H1 (cell line): ENCODE results near the gene TBX21. TPM values are rescaled to one million over a fixed set of nuclear protein-coding genes. Genes with fewer than 3 reads are reported as not detected.
A peak's percentile ranks its signal among the peaks of the same experiment; 100 is the strongest.

ENCODE experiments used
- CTCF ChIA-PET: fragments of 300-600 bp; sonication (Branson Sonifier 250); formaldehyde crosslinking; loops from one replicate; lab custom pipeline; 2021; ENCODE audit not compliant: partially characterized antibody; lab: Charles Lee
- POLR2A ChIA-PET: fragments of 300-600 bp; sonication (Branson Sonifier 250); formaldehyde crosslinking; loops from one replicate; lab custom pipeline; 2021; ENCODE audit warnings: inconsistent platforms; ENCODE audit not compliant: partially characterized antibody; lab: Charles Lee
- DNase-seq, 2 experiments: peaks; one replicate each; pipeline versions ENCODE4 v3.0.0 to v3.0.0-alpha.2; 2010 to 2022; ENCODE audit warnings: low spot score in 2 of 2, low read depth in 1 of 2, mixed read lengths in 1 of 2
- FAIRE-seq: peaks from 2 replicates; lab custom pipeline; 2011; peaks lifted over from hg19 to GRCh38; lab: Jason Lieb, UNC
- H2AFZ ChIP-seq: 2 replicates; pipeline ENCODE4 v1.8.1; 2012; ENCODE audit warnings: low read length, inconsistent platforms
- H2AK5ac ChIP-seq: 2 replicates; pipeline ENCODE4 v1.6.1; 2013; ENCODE audit warnings: low read depth, low read length
- H2BK120ac ChIP-seq: replicated peaks from 2 replicates; pipeline ENCODE3; 2013; ENCODE audit warnings: low read depth, low read length, inconsistent platforms
- H2BK12ac ChIP-seq: 2 replicates; pipeline ENCODE4 v1.6.1; 2013; ENCODE audit warnings: low read depth, low read length
- H2BK15ac ChIP-seq: 2 replicates; pipeline ENCODE4 v1.6.1; 2013; ENCODE audit warnings: low read length
- H2BK20ac ChIP-seq: 2 replicates; pipeline ENCODE4 v1.6.1; 2013; ENCODE audit warnings: low read length
- H2BK5ac ChIP-seq: 2 replicates; pipeline ENCODE4 v1.6.1; 2013; ENCODE audit warnings: low read depth, low read length
- H3K14ac ChIP-seq: 2 replicates; pipeline ENCODE4 v1.6.1; 2013; ENCODE audit warnings: inconsistent platforms; ENCODE audit not compliant: insufficient read length
- H3K18ac ChIP-seq: 2 replicates; pipeline ENCODE4 v1.6.1; 2013; ENCODE audit warnings: low read length; ENCODE audit errors: extremely low read depth
- H3K23ac ChIP-seq: 2 replicates; pipeline ENCODE4 v1.6.1; 2013; ENCODE audit warnings: inconsistent platforms; ENCODE audit not compliant: insufficient read length
- H3K23me2 ChIP-seq: 2 replicates; pipeline ENCODE4 v1.6.1; 2013; ENCODE audit warnings: low read depth, low read length
- H3K27ac ChIP-seq: 2 replicates; pipeline ENCODE4 v1.6.1; 2011; ENCODE audit warnings: low read depth, low read length, inconsistent platforms
- H3K27me3 ChIP-seq, 4 experiments: replicated peaks in 1 of 4; 1 replicate in 1 of 4; 2 replicates in 3 of 4; pipeline versions ENCODE4 v1.6.1 to v1.8.1; 2011 to 2013; ENCODE audit warnings: low read length in 3 of 4, mild to moderate bottlenecking in 3 of 4, inconsistent platforms in 2 of 4, mixed read lengths in 2 of 4, moderate library complexity in 1 of 4; ENCODE audit not compliant: control insufficient read depth in 3 of 4, insufficient read depth in 3 of 4; ENCODE audit errors: extremely low read depth in 1 of 4
- H3K36me3 ChIP-seq, 4 experiments: 2 replicates each; pipeline versions ENCODE4 v1.6.1 to v1.8.1; 2011 to 2013; ENCODE audit warnings: mild to moderate bottlenecking in 4 of 4, low read length in 3 of 4, moderate library complexity in 2 of 4, control low read depth in 1 of 4, inconsistent platforms in 1 of 4; ENCODE audit not compliant: insufficient read depth in 4 of 4, control insufficient read depth in 2 of 4
- H3K4ac ChIP-seq: replicated peaks from 2 replicates; pipeline ENCODE3; 2013; ENCODE audit warnings: low read length, low read depth, mixed read lengths, inconsistent platforms; ENCODE audit not compliant: insufficient read length
- H3K4me1 ChIP-seq, 4 experiments: replicated peaks in 1 of 4; 1 replicate in 1 of 4; 2 replicates in 3 of 4; pipeline versions ENCODE4 v1.6.1 to v1.8.1; 2011 to 2013; ENCODE audit warnings: low read length in 3 of 4, inconsistent platforms in 2 of 4, mixed read lengths in 1 of 4; ENCODE audit not compliant: insufficient read depth in 4 of 4, control insufficient read depth in 3 of 4
- H3K4me2 ChIP-seq, 2 experiments: 2 replicates each; pipeline versions ENCODE4 v1.6.1 to v1.8.1; 2011 to 2013; ENCODE audit warnings: low read depth in 2 of 2, low read length in 2 of 2, control low read depth in 1 of 2, inconsistent platforms in 1 of 2, mild to moderate bottlenecking in 1 of 2; ENCODE audit not compliant: insufficient read depth in 1 of 2
- H3K4me3 ChIP-seq, 4 experiments: fragments of 200-600, 300-600 bp in 1 of 4; sonication (generic), shearing (Covaris generic), sonication (Bioruptor Twin) in 1 of 4; 2 replicates each; pipeline versions ENCODE4 v1.5.1 to v1.8.1; 2011 to 2016; ENCODE audit warnings: low read length in 4 of 4, low read depth in 3 of 4, control low read depth in 2 of 4, inconsistent platforms in 2 of 4, mild to moderate bottlenecking in 2 of 4, mixed read lengths in 1 of 4, moderate library complexity in 1 of 4; ENCODE audit not compliant: insufficient read depth in 2 of 4; ENCODE audit errors: extremely low read depth in 1 of 4
- H3K56ac ChIP-seq: replicated peaks from 2 replicates; pipeline ENCODE3; 2013; ENCODE audit warnings: low read depth, mild to moderate bottlenecking, mixed read lengths, low read length, inconsistent platforms; ENCODE audit not compliant: insufficient read length
- H3K79me1 ChIP-seq: 2 replicates; pipeline ENCODE4 v1.6.1; 2013; ENCODE audit warnings: low read depth, low read length, control low read depth
- H3K79me2 ChIP-seq, 2 experiments: 2 replicates each; pipeline versions ENCODE4 v1.6.1 to v1.8.1; 2012 to 2013; ENCODE audit warnings: low read length in 2 of 2, mild to moderate bottlenecking in 2 of 2, inconsistent platforms in 1 of 2; ENCODE audit not compliant: insufficient read depth in 2 of 2, control insufficient read depth in 1 of 2
- H3K9ac ChIP-seq, 4 experiments: replicated peaks in 1 of 4; 1 replicate in 1 of 4; 2 replicates in 3 of 4; pipeline versions ENCODE4 v1.6.1 to v1.8.1; 2011 to 2013; ENCODE audit warnings: low read depth in 3 of 4, low read length in 3 of 4, control low read depth in 2 of 4, mild to moderate bottlenecking in 2 of 4, moderate library complexity in 2 of 4, inconsistent platforms in 1 of 4; ENCODE audit errors: extremely low read depth in 1 of 4
- H3K9me3 ChIP-seq, 2 experiments: 2 replicates each; pipeline versions ENCODE4 v1.6.1 to v1.8.1; 2012 to 2013; ENCODE audit warnings: mild to moderate bottlenecking in 2 of 2, moderate library complexity in 2 of 2, control low read depth in 1 of 2, inconsistent platforms in 1 of 2, low read depth in 1 of 2, low read length in 1 of 2, mixed read lengths in 1 of 2; ENCODE audit not compliant: insufficient read depth in 2 of 2
- H4K20me1 ChIP-seq, 2 experiments: replicated peaks in 1 of 2; 2 replicates each; pipeline versions ENCODE3 to v1.8.1; 2011 to 2013; ENCODE audit warnings: inconsistent platforms in 2 of 2, low read length in 2 of 2, mild to moderate bottlenecking in 1 of 2; ENCODE audit not compliant: insufficient read depth in 2 of 2, control insufficient read depth in 1 of 2
- H4K5ac ChIP-seq: 2 replicates; pipeline ENCODE4 v1.6.1; 2013; ENCODE audit warnings: low read length, low read depth, mixed read lengths, inconsistent platforms; ENCODE audit not compliant: insufficient read length
- H4K8ac ChIP-seq: 2 replicates; pipeline ENCODE4 v1.8.0; 2013; ENCODE audit warnings: mild to moderate bottlenecking, moderate library complexity, low read length, inconsistent platforms; ENCODE audit not compliant: insufficient read depth; ENCODE audit errors: extremely low read depth
- H4K91ac ChIP-seq: replicated peaks from 2 replicates; pipeline ENCODE3; 2013; ENCODE audit warnings: low read length, mixed read lengths, inconsistent platforms; ENCODE audit not compliant: insufficient read length
- KDM4A ChIP-seq: IDR thresholded peaks from one replicate; pipeline ENCODE4 v1.7.1; 2012; ENCODE audit warnings: low read depth, mild to moderate bottlenecking, moderate library complexity, low read length, inconsistent platforms; ENCODE audit not compliant: severe bottlenecking
- SIN3A ChIP-seq, 2 experiments: IDR thresholded peaks in 1 of 2; conservative IDR thresholded peaks in 1 of 2; 2 replicates each; pipeline ENCODE4 v1.6.1; 2011 to 2012; ENCODE audit warnings: low read length in 2 of 2, improper control_type of control experiment in 1 of 2, low read depth in 1 of 2, mild to moderate bottlenecking in 1 of 2
- SRF ChIP-seq: IDR thresholded peaks from 2 replicates; pipeline ENCODE4 v1.6.1; 2011; ENCODE audit warnings: mild to moderate bottlenecking, low read depth, low read length, moderate library complexity
- TBP ChIP-seq: IDR thresholded peaks from 2 replicates; pipeline ENCODE4 v1.6.1; 2011; ENCODE audit warnings: low read depth, low read length, improper control_type of control experiment
- TCF12 ChIP-seq: IDR thresholded peaks from 2 replicates; pipeline ENCODE4 v1.6.1; 2011; ENCODE audit warnings: low read depth, mild to moderate bottlenecking, low read length
- WGBS, 2 experiments: shearing (Covaris generic) in 1 of 2; methylation state at CpG; one replicate each; pipeline versions ENCODE4 v1.1.6 to v1.1.7; 2013 to 2015; ENCODE audit warnings: low lambda C conversion rate in 2 of 2, mixed read lengths in 2 of 2, inconsistent platforms in 1 of 2, low coverage in 1 of 2, missing lambda C conversion rate in 1 of 2; ENCODE audit not compliant: insufficient replicate concordance in 2 of 2, insufficient coverage in 1 of 2, insufficient read length in 1 of 2; ENCODE audit errors: extremely low coverage in 1 of 2, missing lambda C conversion rate in 1 of 2; 5-methylcytosine and 5-hydroxymethylcytosine counted together
- polyA plus RNA-seq, 7 experiments: library from polyadenylated mRNA; depleted of rRNA in 3 of 7; stranded (reverse) in 5 of 7; unstranded in 2 of 7; fragments of >200 nt in 5 of 7; fragments of 200-250 nt in 2 of 7; gene quantifications; 1 replicate in 5 of 7; 2 replicates in 1 of 7; 4 replicates in 1 of 7; pipeline versions ENCODE4 v1.2.1 to v1.2.3, GENCODE V29; 2011 to 2013; ENCODE audit warnings: missing spikeins in 2 of 7, mixed read lengths in 2 of 7
- total RNA-seq: library from RNA; stranded (reverse); fragmentation: NEBNext Ultra II Directional; extraction: Animal tissue kit (Norgen Biotek cat#: 25700); gene quantifications from 2 replicates; pipeline ENCODE4 v1.2.1, GENCODE V29; 2021

The TBX21 gene
- total and polyA plus RNA-seq, 2 of the 8 experiments (the other 6 are each of a cell fraction or from before 2014, with no cell fraction given) = not detected

DNA sequence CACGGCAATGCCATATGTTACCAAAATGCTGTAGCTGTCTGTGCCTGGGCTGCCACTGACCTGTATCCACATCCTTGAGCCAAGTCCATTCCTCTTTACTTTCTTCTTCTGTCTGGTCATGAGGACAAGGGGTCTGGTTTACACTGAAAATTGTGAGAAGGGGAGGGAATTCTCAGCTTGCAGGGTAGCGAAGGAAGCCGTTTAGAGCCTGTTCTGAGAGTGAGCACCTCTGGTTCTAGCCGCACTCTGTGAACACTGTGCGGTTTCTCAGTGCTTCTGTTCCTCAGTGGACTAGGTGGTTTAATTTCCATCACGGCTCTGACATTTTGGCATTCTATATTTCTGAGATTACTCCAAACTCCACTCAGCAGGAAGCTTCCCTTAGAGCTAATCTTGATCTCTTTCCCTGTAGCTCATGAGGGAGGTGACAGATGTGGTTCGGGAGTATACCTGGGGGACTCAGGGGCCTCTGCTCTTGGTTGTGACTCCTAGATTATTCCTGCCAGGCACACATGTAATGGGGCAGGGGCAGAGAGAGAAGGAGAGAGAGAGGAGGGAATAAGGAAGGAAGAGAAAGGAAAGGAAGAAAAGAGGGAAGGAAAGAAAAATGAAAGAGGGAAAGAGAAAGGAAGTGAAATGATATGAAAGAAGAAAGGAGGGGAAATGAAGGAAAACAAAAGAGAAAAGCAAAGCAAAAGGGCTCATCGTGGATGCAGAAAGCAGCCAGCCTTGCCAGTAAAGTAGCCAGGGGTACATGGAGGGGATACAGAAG, 14.2 kb upstream of the TBX21 start:
- Histone ChIP-seq H2BK15ac (peak overlapping the region; percentile 49; the same call in 1 of the 2 replicates), H3K79me2 (no peaks in the 10 kb centered on the region), H2BK120ac (no peak overlapping the region), H3K27me3 (peaks cover 0 to 25% (median 22%) of the 10 kb centered on the region in 4 experiments; a peak in 6 of 7 replicates), H2AFZ (no peak overlapping the region), H3K36me3 (no peaks in the 10 kb centered on the region), H3K23ac (no peak overlapping the region), H3K79me1 (no peaks in the 10 kb centered on the region), H2BK20ac (no peak overlapping the region), H3K9me3 (no peaks in the 10 kb centered on the region), H4K8ac (no peak overlapping the region), H2BK5ac (no peak overlapping the region), H3K56ac (no peak overlapping the region), H3K4me1 (peaks cover 0 to 31% (median 13%) of the 10 kb centered on the region in 4 experiments; a peak in 6 of 7 replicates), H4K5ac (no peak overlapping the region), H3K23me2 (no peaks in the 10 kb centered on the region), H2AK5ac (no peak overlapping the region), H3K9ac (0 out of 7 replicates have a peak overlapping the region, but pooled peaks of 1 of the 4 experiments have one; percentile 1), H3K4ac (no peak overlapping the region), H4K20me1 (no peaks in the 10 kb centered on the region), H3K18ac (no peak overlapping the region), H3K4me2 (no peak overlapping the region), H2BK12ac (peak overlapping the region; percentile 21; the same call in 1 of the 2 replicates), H3K27ac (no peak overlapping the region), H3K14ac (no peak overlapping the region), H4K91ac (no peak overlapping the region), H3K4me3 (no peak overlapping the region)
- 88% methylated on average over 8 of the region's 8 CpGs; no CpG with 5 or more reads in 1 of the 2 experiments for WGBS, 2 experiments
- CTCF ChIA-PET = interaction anchor here (1.0 to 8.3 kb wide), 17 partner anchors 11 to 1047 kb away, joined by 3 to 179 read pairs (median 4); partner anchors contain the start of genes TBKBP1 and TBX21
- DNase-seq (no peak), FAIRE-seq (no peak)
- POLR2A ChIA-PET = interaction anchor here (0.6 to 1.6 kb wide), 15 partner anchors 8 to 102 kb away, joined by 3 to 8 read pairs (median 3); partner anchors contain the start of gene KPNB1
- TF ChIP-seq SIN3A (conservative IDR thresholded peaks at IDR 0.05 in 1 of 2, IDR thresholded peaks at IDR 0.05 in 1 of 2; ENCODE audit: low read depth in 1 of 2, low read length in 2 of 2) (no peak), SRF (no peak), TCF12 (no peak), KDM4A (no peak), TBP (no peak)
